GM21737 (cell line): ENCODE data around the gene RBM15.
A peak's percentile ranks its signal among the peaks of the same experiment; 100 is the strongest.

Experiments used
- ATAC-seq: cut with Tn5 transposase; IDR thresholded peaks from one replicate; pipeline ENCODE4 v1.9.1; 2021; ENCODE audit warnings: mild to moderate bottlenecking, moderate library complexity; ENCODE audit not compliant: unreplicated experiment

RBM15 gene

DNA sequence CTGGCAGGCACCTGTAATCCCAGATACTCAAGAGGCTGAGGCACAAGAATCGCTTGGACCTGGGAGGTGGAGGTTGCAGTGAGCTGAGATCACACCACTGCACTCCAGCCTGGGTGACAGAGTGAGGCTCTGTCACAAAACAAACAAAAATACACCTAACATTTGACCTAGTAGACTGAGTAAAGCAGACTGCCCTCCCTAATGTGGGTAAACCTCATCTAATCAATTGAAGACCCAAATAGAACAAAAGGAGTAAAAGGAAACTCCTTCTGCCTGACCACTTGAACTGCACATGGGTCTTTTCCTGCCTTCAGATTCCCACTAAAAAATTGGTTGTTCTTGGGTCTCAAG lies 19.0 kb upstream of the RBM15 start:
- no peak for ATAC-seq

DNA sequence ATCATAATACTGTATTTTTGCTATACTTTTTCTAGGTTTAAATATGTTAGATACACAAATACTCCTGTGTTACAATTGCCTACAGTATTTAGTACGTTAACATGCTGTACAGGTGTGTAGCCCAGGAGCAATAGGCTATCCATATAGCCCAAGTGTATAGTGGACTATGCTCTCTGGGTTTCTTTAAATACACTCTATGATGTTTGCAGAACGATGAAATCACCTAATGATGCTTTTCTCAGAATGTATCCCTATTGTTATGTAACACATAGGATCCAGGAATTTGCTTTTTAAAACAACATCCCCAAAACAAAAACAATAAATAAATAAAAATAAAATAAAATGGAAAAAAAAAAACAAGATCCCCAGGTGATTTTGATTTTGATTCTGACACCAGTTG lies 18.1 kb upstream of the RBM15 start:
- no peak for ATAC-seq

DNA sequence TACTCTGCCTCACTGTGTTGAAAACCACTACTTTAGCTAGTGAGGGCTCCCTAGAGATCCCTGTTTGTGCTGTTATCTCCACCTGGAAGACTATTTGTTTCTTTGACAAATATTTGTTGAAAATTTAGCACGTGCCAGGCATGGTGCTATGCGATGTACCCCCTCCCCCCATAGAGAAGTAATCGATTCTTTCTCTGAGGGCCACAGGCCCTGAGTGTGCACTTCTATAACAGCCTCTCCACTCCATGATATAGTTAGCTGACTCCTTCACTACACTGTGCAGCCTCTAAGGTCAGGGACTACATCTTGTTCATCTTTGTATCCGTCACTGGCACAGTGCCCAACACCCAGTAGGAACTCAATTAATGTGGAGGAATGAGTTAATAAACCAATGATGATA lies 17.3 kb upstream of the RBM15 start:
- no peak for ATAC-seq

DNA sequence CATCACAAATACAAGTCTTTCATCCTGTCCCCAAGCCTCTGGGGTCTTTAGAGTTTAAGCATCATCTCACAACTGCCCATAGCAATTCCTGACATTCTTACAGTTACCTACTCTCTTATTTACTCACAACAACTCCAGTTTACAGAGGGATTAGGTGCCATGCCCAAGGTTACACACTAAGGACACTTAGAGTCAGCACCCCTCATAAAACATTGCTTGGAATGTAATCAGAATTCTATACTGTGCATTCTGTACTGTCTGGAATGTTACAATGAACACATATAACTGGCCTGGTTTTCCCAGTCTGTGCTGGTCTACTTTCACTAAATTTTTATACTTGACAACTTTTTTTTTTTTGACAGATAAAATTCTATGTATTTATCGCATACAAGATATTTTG lies 14.5 kb upstream of the RBM15 start:
- no peak for ATAC-seq

DNA sequence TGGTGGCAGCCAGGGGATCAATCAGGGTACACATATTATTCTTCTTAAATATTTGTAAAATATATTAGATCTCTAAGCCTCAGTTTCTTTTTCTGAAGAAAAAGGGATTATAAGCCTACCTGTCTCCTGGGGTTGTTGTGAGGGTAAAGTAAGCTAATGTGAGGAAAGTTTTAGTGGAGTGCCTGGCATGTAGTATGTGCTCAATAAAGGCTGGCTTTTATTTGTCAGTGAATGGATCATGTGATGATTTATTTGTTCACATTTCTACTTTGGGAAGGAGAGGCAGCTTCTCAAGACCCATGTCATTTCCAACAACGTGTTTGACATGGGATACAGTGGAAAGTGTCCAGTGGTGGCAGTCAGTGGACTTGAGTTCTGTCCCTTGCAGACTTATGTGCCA lies 12.4 kb upstream of the RBM15 start:
- ATAC-seq, result no peak

DNA sequence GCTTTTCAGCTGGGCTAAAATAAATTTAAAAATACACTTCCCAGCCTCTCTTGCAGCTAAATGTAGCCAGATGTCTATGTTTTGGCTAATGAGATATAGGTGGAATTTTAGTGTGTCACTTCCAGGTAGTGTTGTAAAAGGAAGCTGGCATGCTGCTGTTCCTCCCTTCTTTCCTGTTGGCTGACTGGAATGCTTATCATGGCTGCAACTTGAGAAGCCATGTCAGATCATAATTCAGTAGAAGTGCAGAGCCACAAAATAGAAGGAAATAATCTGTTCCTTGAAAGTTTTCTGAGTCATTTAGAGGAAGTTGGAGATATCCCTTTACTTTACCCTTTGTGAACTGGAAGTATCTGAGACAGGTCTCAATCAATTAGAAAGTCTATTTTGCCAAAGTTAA lies 10.9 kb upstream of the RBM15 start:
- no peak for ATAC-seq

DNA sequence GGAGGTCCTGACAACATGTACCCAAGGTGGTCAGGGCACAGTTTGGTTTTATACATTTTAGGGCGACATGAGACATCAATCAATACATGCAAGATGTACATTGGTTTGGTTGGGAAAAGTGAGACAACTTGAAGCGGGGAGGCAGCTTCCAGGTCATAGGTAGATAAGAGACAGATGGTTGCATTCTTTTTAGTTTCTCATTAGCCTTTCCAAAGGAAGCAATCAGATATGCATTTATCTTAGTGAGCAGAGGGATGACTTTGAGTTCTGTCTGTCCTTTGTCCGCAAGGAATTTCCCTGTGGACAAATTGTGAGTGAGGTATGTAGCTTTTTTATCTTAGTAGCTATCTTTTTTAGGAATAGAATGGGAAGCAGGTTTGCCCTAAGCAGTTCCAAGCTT lies 10.5 kb upstream of the RBM15 start:
- ATAC-seq, result no peak

DNA sequence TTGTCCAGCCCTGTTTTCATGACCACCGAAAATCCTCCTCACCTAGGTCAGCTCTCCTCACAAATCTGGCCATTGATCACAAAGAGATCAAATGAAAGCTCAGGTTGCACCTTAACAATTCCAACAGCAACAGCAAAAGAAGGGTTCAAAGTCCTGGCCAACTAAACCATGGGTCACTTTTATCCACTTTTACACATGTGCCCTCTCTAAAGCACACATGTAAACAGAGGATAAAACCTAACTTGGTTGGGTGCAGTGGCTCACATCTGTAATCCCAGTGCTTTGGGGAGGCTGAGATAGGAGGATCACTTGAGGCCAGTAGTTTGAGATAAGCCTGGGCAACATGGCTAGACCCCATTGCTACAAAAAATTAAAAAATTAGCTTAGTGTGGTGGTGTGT lies 3.9 kb upstream of the RBM15 start:
- ATAC-seq, result no peak

DNA sequence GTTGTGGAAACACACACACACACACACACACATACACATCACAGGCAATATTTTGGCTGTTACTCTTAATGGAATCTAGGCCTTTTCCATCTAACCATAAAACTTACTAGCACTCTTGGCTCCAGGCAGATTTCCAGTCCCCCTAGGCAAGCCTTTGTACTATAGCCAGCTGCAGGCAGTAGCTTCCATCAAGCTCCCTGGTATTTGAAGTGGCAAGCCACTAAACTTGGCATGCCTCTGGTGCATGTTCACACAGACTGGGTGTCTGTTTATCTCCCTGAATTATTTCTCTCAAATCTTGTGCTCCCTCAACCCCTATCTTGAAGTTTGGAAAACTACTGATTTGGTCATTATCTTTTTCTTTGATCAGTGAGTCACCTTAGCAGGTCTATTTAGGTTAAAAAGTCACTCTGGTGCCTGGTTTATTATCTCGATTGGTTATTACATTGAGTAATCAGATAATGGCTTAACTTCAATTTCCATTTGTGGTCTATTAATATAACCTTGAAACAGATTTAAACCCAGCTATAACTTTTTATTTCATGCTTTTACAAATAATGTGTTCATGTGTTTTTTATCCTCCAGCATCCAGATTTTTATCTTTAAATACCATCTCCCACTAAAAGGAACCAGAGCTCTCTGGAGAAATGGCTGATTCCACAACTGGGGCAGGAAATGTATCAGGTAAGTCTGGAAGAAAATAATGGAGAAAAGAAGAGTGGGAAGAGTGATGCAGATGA lies 2.7 kb upstream of the RBM15 start:
- no peak for ATAC-seq

DNA sequence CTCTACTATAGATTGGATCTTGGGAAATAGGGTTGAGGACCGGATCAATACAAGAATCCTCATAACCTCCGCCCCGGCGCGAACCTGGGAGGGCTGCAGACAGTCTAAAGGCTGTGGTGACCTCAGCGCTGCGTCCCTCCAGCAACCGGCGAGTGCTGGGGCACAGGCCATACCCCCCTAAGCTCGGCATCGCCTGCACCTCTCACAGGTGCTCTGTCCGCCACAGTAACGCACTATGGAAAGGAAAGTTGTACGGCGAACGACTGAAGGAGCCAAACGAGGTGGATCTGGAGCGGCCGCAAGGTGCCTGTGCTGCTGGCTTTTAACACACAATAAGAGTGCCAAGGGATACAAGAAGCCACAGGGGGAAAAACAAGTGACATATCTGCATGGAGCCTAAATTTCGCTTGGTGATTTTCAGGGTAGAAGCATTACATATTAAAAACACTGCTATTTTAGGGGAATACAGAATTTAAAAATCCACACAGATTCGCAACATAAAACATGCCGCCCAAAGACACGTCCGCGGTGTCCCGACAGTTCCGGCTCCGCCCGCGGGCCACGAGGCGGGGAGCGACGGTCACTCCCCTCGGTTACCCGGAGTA lies 1.4 kb upstream of the RBM15 start:
- no peak for ATAC-seq

DNA sequence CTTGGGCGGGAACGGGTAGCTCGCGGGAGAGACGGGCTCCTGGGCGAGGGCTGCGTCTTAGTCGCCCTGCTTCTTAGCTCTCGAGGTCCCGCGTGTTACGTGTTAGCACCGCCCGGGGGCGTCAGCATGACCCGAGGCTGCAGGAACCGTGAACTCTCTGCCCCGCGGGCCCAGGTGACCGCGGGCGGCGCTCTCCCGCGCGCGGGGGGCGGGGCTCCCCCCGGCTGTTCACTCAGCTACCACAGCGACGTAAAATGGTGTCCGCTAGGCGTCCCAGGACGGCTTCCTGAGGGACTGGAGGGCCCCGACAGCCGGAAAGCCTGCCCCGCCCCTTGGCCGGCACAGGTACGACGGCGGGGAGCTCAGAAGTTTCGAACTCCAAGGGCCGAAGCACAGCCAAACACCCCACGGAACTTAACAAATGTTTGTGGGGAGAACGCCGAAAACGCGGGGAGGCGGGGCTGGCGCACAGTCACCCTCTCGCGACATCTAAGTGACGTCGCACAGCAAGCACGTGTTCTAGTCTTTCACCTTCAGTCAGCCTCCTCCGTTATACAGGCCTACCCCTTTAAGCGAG lies 780 bp upstream of the RBM15 start:
- ATAC-seq, result peak; percentile 61

DNA sequence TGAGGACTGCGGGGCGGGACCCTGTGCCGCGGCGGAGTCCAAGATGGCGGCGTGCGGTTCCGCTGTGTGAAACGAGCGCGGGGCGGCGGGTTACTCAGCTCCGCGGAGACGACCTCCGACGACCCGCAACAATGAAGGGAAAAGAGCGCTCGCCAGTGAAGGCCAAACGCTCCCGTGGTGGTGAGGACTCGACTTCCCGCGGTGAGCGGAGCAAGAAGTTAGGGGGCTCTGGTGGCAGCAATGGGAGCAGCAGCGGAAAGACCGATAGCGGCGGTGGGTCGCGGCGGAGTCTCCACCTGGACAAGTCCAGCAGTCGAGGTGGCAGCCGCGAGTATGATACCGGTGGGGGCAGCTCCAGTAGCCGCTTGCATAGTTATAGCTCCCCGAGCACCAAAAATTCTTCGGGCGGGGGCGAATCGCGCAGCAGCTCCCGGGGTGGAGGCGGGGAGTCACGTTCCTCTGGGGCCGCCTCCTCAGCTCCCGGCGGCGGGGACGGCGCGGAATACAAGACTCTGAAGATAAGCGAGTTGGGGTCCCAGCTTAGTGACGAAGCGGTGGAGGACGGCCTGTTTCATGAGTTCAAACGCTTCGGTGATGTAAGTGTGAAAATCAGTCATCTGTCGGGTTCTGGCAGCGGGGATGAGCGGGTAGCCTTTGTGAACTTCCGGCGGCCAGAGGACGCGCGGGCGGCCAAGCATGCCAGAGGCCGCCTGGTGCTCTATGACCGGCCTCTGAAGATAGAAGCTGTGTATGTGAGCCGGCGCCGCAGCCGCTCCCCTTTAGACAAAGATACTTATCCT lies 430 bp downstream of the RBM15 start:
- ATAC-seq, result peak; percentile 1

DNA sequence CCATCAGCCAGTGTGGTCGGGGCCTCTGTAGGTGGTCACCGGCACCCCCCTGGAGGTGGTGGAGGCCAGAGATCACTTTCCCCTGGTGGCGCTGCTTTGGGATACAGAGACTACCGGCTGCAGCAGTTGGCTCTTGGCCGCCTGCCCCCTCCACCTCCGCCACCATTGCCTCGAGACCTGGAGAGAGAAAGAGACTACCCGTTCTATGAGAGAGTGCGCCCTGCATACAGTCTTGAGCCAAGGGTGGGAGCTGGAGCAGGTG lies 961 bp downstream of the RBM15 start:
- ATAC-seq, result no peak

DNA sequence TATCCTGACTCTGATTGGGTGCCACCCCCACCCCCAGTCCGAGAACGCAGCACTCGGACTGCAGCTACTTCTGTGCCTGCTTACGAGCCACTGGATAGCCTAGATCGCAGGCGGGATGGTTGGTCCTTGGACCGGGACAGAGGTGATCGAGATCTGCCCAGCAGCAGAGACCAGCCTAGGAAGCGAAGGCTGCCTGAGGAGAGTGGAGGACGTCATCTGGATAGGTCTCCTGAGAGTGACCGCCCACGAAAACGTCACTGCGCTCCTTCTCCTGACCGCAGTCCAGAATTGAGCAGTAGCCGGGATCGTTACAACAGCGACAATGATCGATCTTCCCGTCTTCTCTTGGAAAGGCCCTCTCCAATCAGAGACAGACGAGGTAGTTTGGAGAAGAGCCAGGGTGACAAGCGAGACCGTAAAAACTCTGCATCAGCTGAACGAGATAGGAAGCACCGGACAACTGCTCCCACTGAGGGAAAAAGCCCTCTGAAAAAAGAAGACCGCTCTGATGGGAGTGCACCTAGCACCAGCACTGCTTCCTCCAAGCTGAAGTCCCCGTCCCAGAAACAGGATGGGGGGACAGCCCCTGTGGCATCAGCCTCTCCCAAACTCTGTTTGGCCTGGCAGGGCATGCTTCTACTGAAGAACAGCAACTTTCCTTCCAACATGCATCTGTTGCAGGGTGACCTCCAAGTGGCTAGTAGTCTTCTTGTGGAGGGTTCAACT lies 2.1 kb downstream of the RBM15 start:
- ATAC-seq, result no peak

DNA sequence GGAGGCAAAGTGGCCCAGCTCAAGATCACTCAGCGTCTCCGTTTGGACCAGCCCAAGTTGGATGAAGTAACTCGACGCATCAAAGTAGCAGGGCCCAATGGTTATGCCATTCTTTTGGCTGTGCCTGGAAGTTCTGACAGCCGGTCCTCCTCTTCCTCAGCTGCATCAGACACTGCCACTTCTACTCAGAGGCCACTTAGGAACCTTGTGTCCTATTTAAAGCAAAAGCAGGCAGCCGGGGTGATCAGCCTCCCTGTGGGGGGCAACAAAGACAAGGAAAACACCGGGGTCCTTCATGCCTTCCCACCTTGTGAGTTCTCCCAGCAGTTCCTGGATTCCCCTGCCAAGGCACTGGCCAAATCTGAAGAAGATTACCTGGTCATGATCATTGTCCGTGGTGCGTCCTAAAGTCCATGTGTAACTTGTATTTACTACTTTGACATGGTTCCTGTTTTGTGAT lies 2.7 kb downstream of the RBM15 start:
- ATAC-seq, result no peak

DNA sequence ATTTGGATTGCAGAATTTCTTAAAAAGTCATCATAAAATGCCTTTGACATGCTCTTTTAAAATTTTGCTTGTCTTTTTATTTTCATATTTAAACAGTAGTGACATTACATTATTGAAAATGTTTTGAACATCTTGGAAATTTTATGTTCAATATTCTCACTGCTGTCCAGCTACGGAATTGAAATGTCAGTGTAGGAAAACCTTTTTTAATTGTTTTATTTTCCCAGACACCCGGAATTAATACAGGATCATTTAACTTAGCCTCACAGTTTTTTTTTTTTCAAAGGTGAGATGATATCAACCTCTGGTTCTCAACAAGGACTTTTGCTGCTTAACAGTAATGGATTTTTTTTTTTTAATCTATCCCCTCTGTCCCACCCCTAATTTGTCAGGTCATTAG lies 4.1 kb downstream of the RBM15 start:
- ATAC-seq, result no peak

DNA sequence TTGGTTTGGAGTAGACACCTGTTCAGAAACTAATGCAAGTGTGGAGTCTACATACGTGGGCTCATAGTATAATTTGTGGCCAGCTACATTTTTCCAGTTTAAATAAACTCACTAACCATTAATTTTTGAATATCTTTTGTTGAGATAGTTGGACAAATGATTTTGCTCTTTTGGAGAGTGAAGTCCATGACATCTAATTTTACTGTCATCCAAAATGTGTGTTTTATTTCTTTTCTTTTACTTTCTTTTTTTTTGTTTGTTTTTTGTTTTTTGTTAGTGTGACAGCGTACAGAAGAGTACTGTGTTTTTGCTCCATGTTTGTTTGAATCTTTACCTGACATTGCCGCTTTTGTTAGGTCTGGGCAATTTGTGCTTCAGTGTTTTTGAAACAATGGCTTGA lies 5.0 kb downstream of the RBM15 start:
- no peak for ATAC-seq

DNA sequence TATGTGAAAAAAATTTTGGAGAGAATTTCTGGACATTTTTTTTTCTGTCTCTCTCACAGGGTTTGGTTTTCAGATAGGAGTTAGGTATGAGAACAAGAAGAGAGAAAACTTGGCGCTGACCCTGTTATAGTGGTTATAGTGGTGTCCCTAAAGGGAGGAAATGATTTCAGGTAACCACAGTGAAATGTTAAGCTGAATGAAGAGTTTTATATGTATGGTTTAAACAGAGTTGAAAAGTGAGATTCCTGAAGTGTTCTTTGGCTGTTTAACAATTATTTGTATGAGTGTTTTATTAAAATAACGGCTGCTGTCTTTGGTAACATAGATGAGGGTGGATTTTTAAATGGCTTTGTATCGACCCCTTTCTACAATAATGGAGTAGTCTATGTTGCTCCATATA lies 6.3 kb downstream of the RBM15 start:
- ATAC-seq, result no peak

DNA sequence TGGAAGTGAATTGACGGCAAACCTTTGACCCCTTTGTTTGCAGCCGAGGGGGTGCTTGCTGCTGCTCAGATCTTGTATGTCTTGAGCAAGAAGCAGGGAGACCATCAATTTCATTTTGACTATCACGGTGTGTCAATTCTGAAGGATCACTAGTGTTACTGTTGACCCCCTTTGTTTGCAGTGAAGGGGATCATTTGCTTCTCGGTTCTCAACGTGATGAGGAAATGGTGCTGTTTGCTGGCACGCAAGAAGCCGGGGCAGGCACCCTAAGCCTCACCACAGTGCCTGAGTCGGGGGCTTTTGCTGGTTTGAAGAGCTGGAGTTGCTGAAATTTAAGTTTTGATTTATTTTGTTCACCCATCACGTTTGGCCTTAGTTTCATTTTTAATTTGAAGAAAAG lies 7.5 kb downstream of the RBM15 start:
- no peak for ATAC-seq

DNA sequence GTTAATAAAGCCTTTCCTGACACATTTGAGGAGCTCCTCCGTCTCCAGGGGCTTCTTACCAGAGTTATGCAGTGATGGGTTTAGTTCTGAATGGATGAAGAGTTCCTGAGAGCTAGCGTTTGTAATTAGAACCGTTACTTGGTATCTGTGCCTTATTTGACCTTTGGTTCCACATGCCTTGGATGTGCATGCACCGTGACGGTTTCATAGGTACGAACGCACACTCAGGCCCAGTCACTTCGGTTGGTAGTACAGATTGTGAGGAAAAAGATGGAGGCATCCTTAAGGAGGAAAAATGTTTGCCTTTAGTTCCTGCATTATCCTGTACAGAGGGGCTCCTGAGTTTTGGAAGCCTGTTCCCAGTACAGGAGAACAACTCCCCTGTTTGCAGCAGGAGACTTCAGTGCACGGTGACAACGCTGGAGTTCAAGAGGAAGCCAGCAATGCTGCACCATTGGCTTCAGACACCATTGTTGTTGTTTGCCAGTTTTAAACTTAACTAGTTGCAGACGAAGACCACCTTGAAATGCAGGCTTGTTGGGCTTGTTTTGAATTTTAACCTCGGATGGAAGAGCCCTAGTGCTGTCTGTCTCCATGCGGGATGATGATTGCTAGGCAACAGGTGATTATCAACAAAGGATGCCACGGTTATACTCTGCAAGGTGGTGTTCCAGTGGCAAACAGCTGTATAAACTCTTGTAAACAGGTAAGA lies 8.2 kb downstream of the RBM15 start:
- no peak for ATAC-seq

DNA sequence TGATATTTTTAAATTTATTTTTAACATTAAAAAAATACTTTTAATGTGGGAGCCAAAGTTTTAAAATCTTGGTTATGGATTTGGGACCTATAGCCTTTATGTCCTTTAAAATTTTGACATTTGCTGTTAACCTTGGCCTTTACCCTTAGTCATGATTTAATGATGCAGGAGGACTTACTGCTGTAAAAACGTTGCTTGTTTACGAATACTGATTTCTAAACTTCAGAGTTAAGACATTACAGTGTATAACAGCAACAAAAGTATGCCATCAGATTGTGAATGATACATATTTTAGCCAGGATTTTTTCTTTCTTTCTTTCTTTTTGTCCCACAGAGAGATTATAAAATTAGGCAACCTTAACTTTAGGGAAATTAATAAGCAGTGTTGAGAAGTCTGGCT lies 8.9 kb downstream of the RBM15 start:
- no peak for ATAC-seq
